ENCODE measurements around the gene PCSK9. TPM values are rescaled to one million over a fixed set of nuclear protein-coding genes. Genes with fewer than 3 reads are reported as not detected.

PCSK9 gene
- polyA plus RNA-seq, 1 donor (not counting 4 experiments of a cell fraction or from before 2014, with no cell fraction given): 61.7 TPM

DNA sequence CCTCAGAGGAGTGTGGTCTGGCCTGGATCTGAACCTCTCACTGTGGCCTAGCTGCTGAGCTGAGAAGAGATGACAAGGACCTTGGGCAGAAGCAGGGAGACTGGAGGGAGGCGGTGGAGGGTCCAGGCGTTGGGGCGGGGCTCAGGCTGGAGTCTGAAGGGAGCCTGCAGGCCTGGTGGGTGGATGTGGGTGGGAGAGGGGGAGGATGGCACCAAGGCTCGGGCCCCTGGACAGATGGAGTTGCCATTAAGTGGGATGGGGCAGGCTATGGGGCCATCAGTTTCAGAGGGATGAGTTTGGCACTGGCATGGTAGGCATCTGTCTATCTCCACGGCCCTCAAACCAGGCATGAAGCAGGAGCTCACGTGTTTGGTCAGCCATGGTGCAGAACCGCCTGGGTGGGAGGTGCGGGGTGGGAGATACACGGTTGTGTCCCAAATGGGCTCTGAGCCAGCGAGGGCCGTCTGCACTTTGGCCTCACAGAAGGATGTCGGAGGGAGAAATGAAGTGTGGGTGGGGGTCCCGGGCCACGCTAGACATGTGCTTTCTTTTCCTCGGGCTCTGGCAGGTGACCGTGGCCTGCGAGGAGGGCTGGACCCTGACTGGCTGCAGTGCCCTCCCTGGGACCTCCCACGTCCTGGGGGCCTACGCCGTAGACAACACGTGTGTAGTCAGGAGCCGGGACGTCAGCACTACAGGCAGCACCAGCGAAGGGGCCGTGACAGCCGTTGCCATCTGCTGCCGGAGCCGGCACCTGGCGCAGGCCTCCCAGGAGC, 23.6 kb downstream of the PCSK9 start:
- TF ChIP-seq CTCF (optimal IDR thresholded peaks at IDR 0.05 in 1 of 3, IDR thresholded peaks at IDR 0.05 in 1 of 3, conservative IDR thresholded peaks at IDR 0.05 in 1 of 3; ENCODE audit: extremely low read depth in 1 of 3, insufficient read depth in 2 of 3, low read length in 3 of 3): no peak
- TF ChIP-seq EZH2 (IDR thresholded peaks at IDR 0.05; ENCODE audit: low read length): no peak
- no peak for FAIRE-seq
- dilution Hi-C loops (cut with MboI; ENCODE audit: extremely low pct_ligation_motif_present, low sequenced_read_pairs): no loop called here
- Histone ChIP-seq H4K20me1 (ENCODE audit: control insufficient read depth, extremely low read depth, insufficient read depth, low read length) (peaks cover 11% of the 10 kb centered on the region), H3K4me2 (ENCODE audit: control insufficient read depth, extremely low read depth, insufficient read depth, low read depth, low read length) (no peak overlapping the region), H3K27me3 (ENCODE audit: control insufficient read depth, extremely low read depth, insufficient read depth, low read length) (no peaks in the 10 kb centered on the region), H3K4me3 (ENCODE audit: control insufficient read depth in 2 of 3, extremely low read depth in 1 of 3, insufficient read depth in 2 of 3, low read depth in 1 of 3, low read length in 3 of 3) (no peak overlapping the region), H3K27ac (ENCODE audit: control insufficient read depth, insufficient read depth, low read length) (no peak overlapping the region), H3K4me1 (ENCODE audit: control insufficient read depth, extremely low read depth, insufficient read depth, low read length) (peaks cover 18% of the 10 kb centered on the region), H2AFZ (ENCODE audit: control insufficient read depth, low read length) (no peak overlapping the region), H3K79me2 (ENCODE audit: control insufficient read depth, insufficient read depth, low read length) (peaks cover 6% of the 10 kb centered on the region), H3K9me3 (ENCODE audit: control insufficient read depth, low read depth, low read length) (no peaks in the 10 kb centered on the region), H3K36me3 (ENCODE audit: control insufficient read depth in 2 of 2, extremely low read depth in 1 of 2, insufficient read depth in 2 of 2, low read length in 2 of 2) (peaks cover 48 to 69% of the 10 kb centered on the region in 2 experiments), H3K9ac (ENCODE audit: control insufficient read depth, extremely low read depth, insufficient read depth, low read length) (no peak overlapping the region), H3K9me1 (ENCODE audit: control insufficient read depth, extremely low read depth, insufficient read depth, low read length) (no peaks in the 10 kb centered on the region)
- DNase-seq (ENCODE audit: low read depth, low spot score): no peak

DNA sequence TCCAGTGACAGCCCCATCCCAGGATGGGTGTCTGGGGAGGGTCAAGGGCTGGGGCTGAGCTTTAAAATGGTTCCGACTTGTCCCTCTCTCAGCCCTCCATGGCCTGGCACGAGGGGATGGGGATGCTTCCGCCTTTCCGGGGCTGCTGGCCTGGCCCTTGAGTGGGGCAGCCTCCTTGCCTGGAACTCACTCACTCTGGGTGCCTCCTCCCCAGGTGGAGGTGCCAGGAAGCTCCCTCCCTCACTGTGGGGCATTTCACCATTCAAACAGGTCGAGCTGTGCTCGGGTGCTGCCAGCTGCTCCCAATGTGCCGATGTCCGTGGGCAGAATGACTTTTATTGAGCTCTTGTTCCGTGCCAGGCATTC, 24.2 kb downstream of the PCSK9 start:
- Histone ChIP-seq H3K4me2 (ENCODE audit: control insufficient read depth, extremely low read depth, insufficient read depth, low read depth, low read length) (no peak overlapping the region), H3K27ac (ENCODE audit: control insufficient read depth, insufficient read depth, low read length) (no peak overlapping the region), H2AFZ (ENCODE audit: control insufficient read depth, low read length) (no peak overlapping the region), H3K79me2 (ENCODE audit: control insufficient read depth, insufficient read depth, low read length) (peaks cover 4% of the 10 kb centered on the region), H3K4me3 (ENCODE audit: control insufficient read depth in 2 of 3, extremely low read depth in 1 of 3, insufficient read depth in 2 of 3, low read depth in 1 of 3, low read length in 3 of 3) (no peak overlapping the region), H3K27me3 (ENCODE audit: control insufficient read depth, extremely low read depth, insufficient read depth, low read length) (no peaks in the 10 kb centered on the region), H3K9me3 (ENCODE audit: control insufficient read depth, low read depth, low read length) (no peaks in the 10 kb centered on the region), H3K9me1 (ENCODE audit: control insufficient read depth, extremely low read depth, insufficient read depth, low read length) (no peaks in the 10 kb centered on the region), H3K9ac (ENCODE audit: control insufficient read depth, extremely low read depth, insufficient read depth, low read length) (no peak overlapping the region), H3K4me1 (ENCODE audit: control insufficient read depth, extremely low read depth, insufficient read depth, low read length) (peaks cover 18% of the 10 kb centered on the region), H3K36me3 (ENCODE audit: control insufficient read depth in 2 of 2, extremely low read depth in 1 of 2, insufficient read depth in 2 of 2, low read length in 2 of 2) (peaks cover 46 to 69% of the 10 kb centered on the region in 2 experiments), H4K20me1 (ENCODE audit: control insufficient read depth, extremely low read depth, insufficient read depth, low read length) (peaks cover 11% of the 10 kb centered on the region)
- dilution Hi-C loops (cut with MboI; ENCODE audit: extremely low pct_ligation_motif_present, low sequenced_read_pairs): no loop called here
- DNase-seq (ENCODE audit: low read depth, low spot score) (no peak), FAIRE-seq (no peak)
- no peak for TF ChIP-seq EZH2 (IDR thresholded peaks at IDR 0.05; ENCODE audit: low read length)
- no peak for TF ChIP-seq CTCF (optimal IDR thresholded peaks at IDR 0.05 in 1 of 3, IDR thresholded peaks at IDR 0.05 in 1 of 3, conservative IDR thresholded peaks at IDR 0.05 in 1 of 3; ENCODE audit: extremely low read depth in 1 of 3, insufficient read depth in 2 of 3, low read length in 3 of 3)

Data from keratinocyte (primary cell).